Measurements from ENCODE around the gene SCN4A. TPM values are rescaled to one million over a fixed set of nuclear protein-coding genes. Genes with fewer than 3 reads are reported as not detected.

The SCN4A gene
- total and polyA plus RNA-seq, 2 of the 13 experiments (the other 11 are each of a cell fraction or from before 2014, with no cell fraction given): 0.02 to 0.03 TPM

DNA sequence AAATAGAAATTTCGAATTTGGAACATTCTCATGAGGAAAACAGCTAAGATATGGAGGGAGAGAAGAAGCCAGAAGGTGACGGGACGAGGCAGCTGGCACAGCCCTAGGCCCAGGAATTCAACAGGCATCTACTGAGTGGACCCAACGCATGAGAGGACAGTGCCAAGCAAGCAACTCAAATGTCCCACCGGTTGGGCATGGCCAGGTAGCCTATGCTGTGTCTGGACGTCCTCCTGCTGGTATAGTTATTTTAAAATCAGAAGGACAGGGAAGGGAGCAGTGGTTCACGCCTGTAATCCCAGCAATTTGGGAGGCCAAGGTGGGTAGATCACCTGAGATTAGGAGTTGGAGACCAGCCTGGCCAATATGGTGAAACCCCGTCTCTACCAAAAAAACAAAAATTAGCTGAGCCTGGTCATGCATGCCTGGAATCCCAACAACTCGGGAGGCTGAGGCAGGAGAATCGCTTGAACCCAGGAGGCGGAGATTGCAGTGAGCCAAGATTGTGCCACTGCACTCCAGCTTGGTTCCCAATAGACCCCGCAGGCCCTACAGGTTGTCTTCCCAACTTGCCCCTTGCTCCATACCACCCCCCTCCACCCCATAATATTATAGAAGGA is 56.0 kb downstream of the SCN4A start:
- no peaks in the 10 kb centered on the region for H4K20me1 ChIP-seq (ENCODE audit: insufficient read depth, low read length)
- in situ Hi-C loops (cut with HindIII; ENCODE audit: extremely low pct_ligation_motif_present, low pct_unique_long_range_greater_than_20kb): no loop called here
- no peaks in the 10 kb centered on the region for H3K36me3 ChIP-seq (replicated peaks in 1 of 2; ENCODE audit: control insufficient read depth in 1 of 2, insufficient read depth in 2 of 2, low read length in 2 of 2)
- H3K27ac ChIP-seq (ENCODE audit: extremely low read length, insufficient read depth, low read length): no peak overlapping the region
- no peaks in the 10 kb centered on the region for H3K9me3 ChIP-seq (ENCODE audit: low read length)
- H3K4me1 ChIP-seq (ENCODE audit: insufficient read depth, low read length): peaks cover 25% of the 10 kb centered on the region
- H3K4me3 ChIP-seq (replicated peaks in 1 of 3; ENCODE audit: insufficient read depth in 1 of 3, low read depth in 2 of 3, low read length in 3 of 3): no peak overlapping the region
- no peaks in the 10 kb centered on the region for H3K79me2 ChIP-seq (ENCODE audit: insufficient read depth, low read length)
- ATAC-seq (no peak), DNase-seq (ENCODE audit: low spot score) (no peak), FAIRE-seq (no peak)
- no peak for TF ChIP-seq CHCHD3 (CRISPR knock-in tag; IDR thresholded peaks at IDR 0.05)
- TF ChIP-seq ZNF589 (CRISPR knock-in tag; conservative IDR thresholded peaks at IDR 0.05): no peak
- TF ChIP-seq, protein P1, sequence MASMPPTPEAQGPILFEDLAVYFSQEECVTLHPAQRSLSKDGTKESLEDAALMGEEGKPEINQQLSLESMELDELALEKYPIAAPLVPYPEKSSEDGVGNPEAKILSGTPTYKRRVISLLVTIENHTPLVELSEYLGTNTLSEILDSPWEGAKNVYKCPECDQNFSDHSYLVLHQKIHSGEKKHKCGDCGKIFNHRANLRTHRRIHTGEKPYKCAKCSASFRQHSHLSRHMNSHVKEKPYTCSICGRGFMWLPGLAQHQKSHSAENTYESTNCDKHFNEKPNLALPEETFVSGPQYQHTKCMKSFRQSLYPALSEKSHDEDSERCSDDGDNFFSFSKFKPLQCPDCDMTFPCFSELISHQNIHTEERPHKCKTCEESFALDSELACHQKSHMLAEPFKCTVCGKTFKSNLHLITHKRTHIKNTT (CRISPR knock-in tag; IDR thresholded peaks at IDR 0.05): no peak
- TF ChIP-seq DMAP1 (CRISPR knock-in tag; IDR thresholded peaks at IDR 0.05): no peak
- TF ChIP-seq, protein P2, sequence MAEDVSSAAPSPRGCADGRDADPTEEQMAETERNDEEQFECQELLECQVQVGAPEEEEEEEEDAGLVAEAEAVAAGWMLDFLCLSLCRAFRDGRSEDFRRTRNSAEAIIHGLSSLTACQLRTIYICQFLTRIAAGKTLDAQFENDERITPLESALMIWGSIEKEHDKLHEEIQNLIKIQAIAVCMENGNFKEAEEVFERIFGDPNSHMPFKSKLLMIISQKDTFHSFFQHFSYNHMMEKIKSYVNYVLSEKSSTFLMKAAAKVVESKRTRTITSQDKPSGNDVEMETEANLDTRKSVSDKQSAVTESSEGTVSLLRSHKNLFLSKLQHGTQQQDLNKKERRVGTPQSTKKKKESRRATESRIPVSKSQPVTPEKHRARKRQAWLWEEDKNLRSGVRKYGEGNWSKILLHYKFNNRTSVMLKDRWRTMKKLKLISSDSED (CRISPR knock-in tag; IDR thresholded peaks at IDR 0.05): no peak
- no peak for TF ChIP-seq ZNF564 (CRISPR knock-in tag; IDR thresholded peaks at IDR 0.05)
- TF ChIP-seq ZFY (CRISPR knock-in tag; IDR thresholded peaks at IDR 0.05): no peak
- TF ChIP-seq TCF7L2 (IDR thresholded peaks at IDR 0.05; ENCODE audit: low read depth, low read length): no peak
- TF ChIP-seq, protein P3, sequence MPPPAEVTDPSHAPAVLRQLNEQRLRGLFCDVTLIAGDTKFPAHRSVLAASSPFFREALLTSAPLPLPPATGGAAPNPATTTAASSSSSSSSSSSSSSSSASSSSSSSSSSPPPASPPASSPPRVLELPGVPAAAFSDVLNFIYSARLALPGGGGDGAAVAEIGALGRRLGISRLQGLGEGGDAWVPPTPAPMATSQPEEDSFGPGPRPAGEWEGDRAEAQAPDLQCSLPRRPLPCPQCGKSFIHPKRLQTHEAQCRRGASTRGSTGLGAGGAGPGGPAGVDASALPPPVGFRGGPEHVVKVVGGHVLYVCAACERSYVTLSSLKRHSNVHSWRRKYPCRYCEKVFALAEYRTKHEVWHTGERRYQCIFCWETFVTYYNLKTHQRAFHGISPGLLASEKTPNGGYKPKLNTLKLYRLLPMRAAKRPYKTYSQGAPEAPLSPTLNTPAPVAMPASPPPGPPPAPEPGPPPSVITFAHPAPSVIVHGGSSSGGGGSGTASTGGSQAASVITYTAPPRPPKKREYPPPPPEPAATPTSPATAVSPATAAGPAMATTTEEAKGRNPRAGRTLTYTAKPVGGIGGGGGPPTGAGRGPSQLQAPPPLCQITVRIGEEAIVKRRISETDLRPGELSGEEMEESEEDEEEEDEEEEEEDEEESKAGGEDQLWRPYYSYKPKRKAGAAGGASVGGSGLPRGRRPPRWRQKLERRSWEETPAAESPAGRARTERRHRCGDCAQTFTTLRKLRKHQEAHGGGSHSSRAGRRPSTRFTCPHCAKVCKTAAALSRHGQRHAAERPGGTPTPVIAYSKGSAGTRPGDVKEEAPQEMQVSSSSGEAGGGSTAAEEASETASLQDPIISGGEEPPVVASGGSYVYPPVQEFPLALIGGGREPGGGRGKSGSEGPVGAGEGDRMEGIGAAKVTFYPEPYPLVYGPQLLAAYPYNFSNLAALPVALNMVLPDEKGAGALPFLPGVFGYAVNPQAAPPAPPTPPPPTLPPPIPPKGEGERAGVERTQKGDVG (CRISPR knock-in tag; IDR thresholded peaks at IDR 0.05; ENCODE audit: borderline replicate concordance): no peak
- no peak for TF ChIP-seq ZNF720 (CRISPR knock-in tag; IDR thresholded peaks at IDR 0.05)
- TF ChIP-seq ZNF572 (CRISPR knock-in tag; IDR thresholded peaks at IDR 0.05): no peak
- TF ChIP-seq SMAD3 (CRISPR knock-in tag; IDR thresholded peaks at IDR 0.05): no peak
- no peak for TF ChIP-seq ZNF292 (CRISPR knock-in tag; IDR thresholded peaks at IDR 0.05; ENCODE audit: borderline replicate concordance, low read depth)
- no peak for TF ChIP-seq ZNF83 (CRISPR knock-in tag; IDR thresholded peaks at IDR 0.05; ENCODE audit: borderline replicate concordance)
- TF ChIP-seq, protein P4, sequence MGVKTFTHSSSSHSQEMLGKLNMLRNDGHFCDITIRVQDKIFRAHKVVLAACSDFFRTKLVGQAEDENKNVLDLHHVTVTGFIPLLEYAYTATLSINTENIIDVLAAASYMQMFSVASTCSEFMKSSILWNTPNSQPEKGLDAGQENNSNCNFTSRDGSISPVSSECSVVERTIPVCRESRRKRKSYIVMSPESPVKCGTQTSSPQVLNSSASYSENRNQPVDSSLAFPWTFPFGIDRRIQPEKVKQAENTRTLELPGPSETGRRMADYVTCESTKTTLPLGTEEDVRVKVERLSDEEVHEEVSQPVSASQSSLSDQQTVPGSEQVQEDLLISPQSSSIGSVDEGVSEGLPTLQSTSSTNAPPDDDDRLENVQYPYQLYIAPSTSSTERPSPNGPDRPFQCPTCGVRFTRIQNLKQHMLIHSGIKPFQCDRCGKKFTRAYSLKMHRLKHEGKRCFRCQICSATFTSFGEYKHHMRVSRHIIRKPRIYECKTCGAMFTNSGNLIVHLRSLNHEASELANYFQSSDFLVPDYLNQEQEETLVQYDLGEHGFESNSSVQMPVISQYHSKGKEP (CRISPR knock-in tag; IDR thresholded peaks at IDR 0.05): no peak
- no peak for TF ChIP-seq HNRNPLL (IDR thresholded peaks at IDR 0.05; ENCODE audit: low read depth, low read length, poor library complexity, severe bottlenecking)
- no peak for TF ChIP-seq GTF3A (CRISPR knock-in tag; conservative IDR thresholded peaks at IDR 0.05)
- BruUV-seq (replicated peaks): no TSS peak
- no peak overlapping the region for H3K9ac ChIP-seq (ENCODE audit: insufficient read depth, low read depth, low read length)
- ChIA-PET POLR2A (no interaction called here), CTCF (ENCODE audit: low intra/inter-chr PET ratio, low total read pairs) (no interaction called here)
- H2AFZ ChIP-seq (ENCODE audit: low read length): no peak overlapping the region
- H3K27me3 ChIP-seq (ENCODE audit: control insufficient read depth in 1 of 2, insufficient read depth in 2 of 2, low read length in 2 of 2): peaks cover 1 to 33% of the 10 kb centered on the region in 2 experiments; a peak in 3 of 5 replicates
- H3K4me2 ChIP-seq (ENCODE audit: low read depth, low read length): no peak overlapping the region
- intact Hi-C loops (cut with micrococcal nuclease; ENCODE audit: unreplicated experiment): loop anchor here (5.0 to 10.0 kb wide), 3 partner anchors 76 to 218 kb away; partner anchors contain the start of gene ERN1
- WGBS (ENCODE audit: low lambda C conversion rate): 9% methylated on average over 12 of the region's 12 CpGs

Measured in HepG2 (cell line).